IMR-90 (cell line): ENCODE measurements around the gene APOA4.

Experiments used
- POLR2A ChIP-seq: IDR thresholded peaks from 2 replicates; pipeline ENCODE4 v1.6.1; 2012; ENCODE audit warnings: mild to moderate bottlenecking, low read depth, low read length
- TF ChIP-seq, protein P1 (sequence below): fragments of 150-350 bp; IDR thresholded peaks from 2 replicates; pipeline ENCODE4 v1.6.1; 2017; ENCODE audit warnings: mild to moderate bottlenecking, antibody characterized with exemption, low read length, low read depth
- TF ChIP-seq, protein P2 (sequence below): conservative IDR thresholded peaks from 2 replicates; pipeline ENCODE4 v1.5.1; 2012; ENCODE audit warnings: mild to moderate bottlenecking, low read depth, low read length, improper control_type of control experiment

DNA sequence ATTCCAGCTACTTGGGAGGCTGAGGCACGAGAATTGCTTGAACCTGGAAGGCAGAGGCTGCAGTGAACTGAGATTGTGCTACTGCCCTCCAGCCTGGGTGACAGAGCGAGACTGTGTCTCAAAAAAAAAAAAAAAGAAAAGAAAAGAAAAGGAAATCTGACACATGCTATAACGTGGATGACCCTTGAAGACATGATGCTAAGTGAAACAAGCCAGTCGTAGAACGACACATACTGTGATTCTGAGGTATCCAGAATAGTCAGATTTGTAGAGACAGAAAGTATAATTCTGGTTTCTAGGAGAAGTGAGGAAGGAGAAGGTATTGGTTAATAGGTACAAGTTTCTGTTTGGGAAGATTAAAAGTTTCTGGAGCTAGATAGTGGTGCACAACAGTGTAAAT is 24.7 kb downstream of the APOA4 start:
- TF ChIP-seq, protein P1, sequence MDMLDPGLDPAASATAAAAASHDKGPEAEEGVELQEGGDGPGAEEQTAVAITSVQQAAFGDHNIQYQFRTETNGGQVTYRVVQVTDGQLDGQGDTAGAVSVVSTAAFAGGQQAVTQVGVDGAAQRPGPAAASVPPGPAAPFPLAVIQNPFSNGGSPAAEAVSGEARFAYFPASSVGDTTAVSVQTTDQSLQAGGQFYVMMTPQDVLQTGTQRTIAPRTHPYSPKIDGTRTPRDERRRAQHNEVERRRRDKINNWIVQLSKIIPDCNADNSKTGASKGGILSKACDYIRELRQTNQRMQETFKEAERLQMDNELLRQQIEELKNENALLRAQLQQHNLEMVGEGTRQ: no peak
- no peak for TF ChIP-seq POLR2A
- TF ChIP-seq, protein P2, sequence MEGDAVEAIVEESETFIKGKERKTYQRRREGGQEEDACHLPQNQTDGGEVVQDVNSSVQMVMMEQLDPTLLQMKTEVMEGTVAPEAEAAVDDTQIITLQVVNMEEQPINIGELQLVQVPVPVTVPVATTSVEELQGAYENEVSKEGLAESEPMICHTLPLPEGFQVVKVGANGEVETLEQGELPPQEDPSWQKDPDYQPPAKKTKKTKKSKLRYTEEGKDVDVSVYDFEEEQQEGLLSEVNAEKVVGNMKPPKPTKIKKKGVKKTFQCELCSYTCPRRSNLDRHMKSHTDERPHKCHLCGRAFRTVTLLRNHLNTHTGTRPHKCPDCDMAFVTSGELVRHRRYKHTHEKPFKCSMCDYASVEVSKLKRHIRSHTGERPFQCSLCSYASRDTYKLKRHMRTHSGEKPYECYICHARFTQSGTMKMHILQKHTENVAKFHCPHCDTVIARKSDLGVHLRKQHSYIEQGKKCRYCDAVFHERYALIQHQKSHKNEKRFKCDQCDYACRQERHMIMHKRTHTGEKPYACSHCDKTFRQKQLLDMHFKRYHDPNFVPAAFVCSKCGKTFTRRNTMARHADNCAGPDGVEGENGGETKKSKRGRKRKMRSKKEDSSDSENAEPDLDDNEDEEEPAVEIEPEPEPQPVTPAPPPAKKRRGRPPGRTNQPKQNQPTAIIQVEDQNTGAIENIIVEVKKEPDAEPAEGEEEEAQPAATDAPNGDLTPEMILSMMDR: no peak
